ENCODE measurements around the gene YTHDF2.

GRCh38 chr1:28756846-28757245, 20.1 kb downstream of the YTHDF2 start:
- TF ChIP-seq POLR2AphosphoS5 (IDR thresholded peaks at IDR 0.05; ENCODE audit: borderline replicate concordance, low read depth, low read length) (no peak), EZH2 (IDR thresholded peaks at IDR 0.05) (no peak), FOXP2 (optimal IDR thresholded peaks at IDR 0.05; ENCODE audit: control extremely low read depth, extremely low read length, insufficient read depth) (no peak)

All from SK-N-MC (cell line).